ENCODE results near the gene C1QTNF3.

- TF ChIP-seq CTCF (IDR thresholded peaks at IDR 0.05) (no peak), POLR2A (IDR thresholded peaks at IDR 0.05) (no peak)
These were observed 10.8 kb upstream of the C1QTNF3 start for GRCh38 chr5:34053571-34054399.

Data from transverse colon (tissue), 3 donors.